ENCODE data around the gene KCTD12.

DNA sequence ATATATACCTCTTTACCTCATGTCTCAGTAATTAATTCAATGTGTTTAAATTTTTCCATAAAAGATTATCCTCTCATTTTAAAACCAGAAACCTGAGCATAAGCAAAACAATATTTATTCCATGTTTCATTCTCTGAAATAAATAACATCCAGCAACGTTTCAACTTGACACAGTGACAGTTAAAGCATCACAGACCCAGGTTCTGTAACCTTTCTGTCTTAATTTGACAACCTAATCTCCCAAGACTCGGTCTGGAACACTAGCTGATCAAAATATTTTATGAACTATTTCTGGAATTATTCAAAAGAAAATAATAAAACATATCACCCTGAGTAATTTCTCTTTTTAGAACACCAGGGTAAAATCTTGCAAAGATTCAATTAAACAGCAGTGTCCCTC, 40.3 kb downstream of the KCTD12 start:
- TF ChIP-seq CTCF (IDR thresholded peaks at IDR 0.05) (no peak), POLR2A (IDR thresholded peaks at IDR 0.05; ENCODE audit: low read depth) (no peak)
